Endothelial cell of umbilical vein (primary cell): Measurements from ENCODE around the gene CDIPT. TPM values are rescaled to one million over a fixed set of nuclear protein-coding genes. Genes with fewer than 3 reads are reported as not detected.

Experiments
- BruUV-seq: library from RNA; stranded (reverse); fragments of 400-500 nt; replicated peaks from 2 replicates; lab custom pipeline; 2021; lab: Mats Ljungman, UMichigan
- CTCF ChIA-PET: fragments of 300-600, 350-600 bp; sonication (Branson Sonifier 250); formaldehyde crosslinking; loops from one replicate; lab custom pipeline; 2021; ENCODE audit warnings: antibody characterized with exemption, inconsistent platforms; lab: Charles Lee
- POLR2A ChIA-PET: fragments of 300-600, 350-600 bp; sonication (Branson Sonifier 250); formaldehyde crosslinking; loops from one replicate; lab custom pipeline; 2021; ENCODE audit warnings: antibody characterized with exemption, inconsistent platforms; lab: Charles Lee
- DNase-seq: peaks from one replicate; pipeline ENCODE4 v3.0.0-alpha.2; 2011; ENCODE audit warnings: low read depth, low spot score
- FAIRE-seq: peaks from 2 replicates; lab custom pipeline; 2011; peaks lifted over from hg19 to GRCh38; lab: Jason Lieb, UNC
- H2AFZ ChIP-seq: 2 replicates; pipeline ENCODE4 v1.6.0; 2012; ENCODE audit warnings: low read depth, low read length, control low read depth, inconsistent platforms
- H3K27ac ChIP-seq: 2 replicates; pipeline ENCODE4 v1.5.1; 2011; ENCODE audit warnings: low read depth, mild to moderate bottlenecking, control low read depth, low read length, moderate library complexity; ENCODE audit not compliant: insufficient read depth
- H3K27me3 ChIP-seq, 2 experiments: 2 replicates each; pipeline versions ENCODE4 v1.6.0 to v1.6.1; 2011; ENCODE audit warnings: low read length in 2 of 2, mixed read lengths in 1 of 2; ENCODE audit not compliant: control insufficient read depth in 2 of 2, insufficient read depth in 2 of 2
- H3K36me3 ChIP-seq, 2 experiments: 2 replicates in 1 of 2; 3 replicates in 1 of 2; pipeline ENCODE4 v1.5.1; 2011; ENCODE audit warnings: low read length in 2 of 2, mild to moderate bottlenecking in 1 of 2, moderate library complexity in 1 of 2; ENCODE audit not compliant: control insufficient read depth in 2 of 2, insufficient read depth in 2 of 2; ENCODE audit errors: extremely low read depth in 1 of 2
- H3K4me1 ChIP-seq: 3 replicates; pipeline ENCODE4 v1.5.1; 2011; ENCODE audit warnings: mild to moderate bottlenecking, low read length; ENCODE audit not compliant: control insufficient read depth, insufficient read depth; ENCODE audit errors: extremely low read depth
- H3K4me2 ChIP-seq: 2 replicates; pipeline ENCODE4 v1.6.1; 2011; ENCODE audit warnings: low read length, control low read depth, mixed read lengths; ENCODE audit not compliant: insufficient read depth
- H3K4me3 ChIP-seq, 3 experiments: fragments of 200-600 bp in 1 of 3; sonication (generic), shearing (Covaris generic) in 1 of 3; replicated peaks in 1 of 3; 2 replicates each; pipeline ENCODE4 v1.5.1; 2011 to 2016; ENCODE audit warnings: control low read depth in 3 of 3, low read length in 3 of 3, mild to moderate bottlenecking in 2 of 3, inconsistent platforms in 1 of 3, low read depth in 1 of 3, moderate library complexity in 1 of 3; ENCODE audit not compliant: insufficient read depth in 1 of 3
- H3K79me2 ChIP-seq: 2 replicates; pipeline ENCODE4 v1.6.0; 2012; ENCODE audit warnings: low read length, inconsistent platforms; ENCODE audit not compliant: control insufficient read depth, insufficient read depth
- H3K9ac ChIP-seq: replicated peaks from 2 replicates; pipeline ENCODE3; 2011; ENCODE audit warnings: low read length, control low read depth; ENCODE audit not compliant: insufficient read depth; ENCODE audit errors: extremely low read depth
- H3K9me1 ChIP-seq: replicated peaks from 3 replicates; pipeline ENCODE4 v1.6.0; 2011; ENCODE audit warnings: mild to moderate bottlenecking, low read length; ENCODE audit not compliant: control insufficient read depth, insufficient read depth; ENCODE audit errors: extremely low read depth
- H3K9me3 ChIP-seq: replicated peaks from 2 replicates; pipeline ENCODE4 v1.5.1; 2012; ENCODE audit warnings: low read length, inconsistent platforms; ENCODE audit not compliant: control insufficient read depth, insufficient read depth
- H4K20me1 ChIP-seq: replicated peaks from 2 replicates; pipeline ENCODE3; 2011; ENCODE audit warnings: mild to moderate bottlenecking, low read length; ENCODE audit not compliant: control insufficient read depth, insufficient read depth; ENCODE audit errors: extremely low read depth
- CTCF ChIP-seq, 2 donors: IDR thresholded peaks; 1 replicate in 1 of 2; 2 replicates in 1 of 2; pipeline ENCODE4 v1.5.1; 2011; ENCODE audit warnings: low read length in 2 of 2, mild to moderate bottlenecking in 2 of 2, moderate library complexity in 2 of 2, control low read depth in 1 of 2, inconsistent platforms in 1 of 2, low read depth in 1 of 2; ENCODE audit not compliant: insufficient read depth in 1 of 2; ENCODE audit errors: extremely low read depth in 1 of 2
- FOS ChIP-seq: IDR thresholded peaks from 2 replicates; pipeline ENCODE4 v1.6.1; 2011; ENCODE audit warnings: mild to moderate bottlenecking, low read length, moderate library complexity, borderline replicate concordance; ENCODE audit not compliant: insufficient read depth
- GATA2 ChIP-seq: IDR thresholded peaks from 2 replicates; pipeline ENCODE4 v1.7.0; 2011; ENCODE audit warnings: low read depth, mild to moderate bottlenecking, moderate library complexity, mixed read lengths, low read length; ENCODE audit not compliant: insufficient read length, insufficient read depth
- MAX ChIP-seq: IDR thresholded peaks from 2 replicates; pipeline ENCODE4 v1.6.1; 2011; ENCODE audit not compliant: insufficient read depth, insufficient read length
- POLR2A ChIP-seq: IDR thresholded peaks from 2 replicates; pipeline ENCODE4 v1.6.1; 2012; ENCODE audit warnings: low read depth, mild to moderate bottlenecking, control low read depth, low read length
- POLR2AphosphoS5 ChIP-seq: IDR thresholded peaks from 2 replicates; pipeline ENCODE4 v1.6.1; 2012; ENCODE audit warnings: low read depth, mild to moderate bottlenecking, control low read depth, low read length, moderate library complexity; ENCODE audit not compliant: insufficient read depth
- dilution Hi-C: fragments of 300-500 bp; cut with MboI; formaldehyde crosslinking; loops from one replicate; pipeline ENCODE4 v1.15.0; 2019; ENCODE audit warnings: low sequenced_read_pairs; ENCODE audit not compliant: extremely low pct_ligation_motif_present
- intact Hi-C: fragments of 100-400 bp; cut with micrococcal nuclease; formaldehyde crosslinking; loops from one replicate; pipeline ENCODE4 v1.10.0; 2022
- polyA plus RNA-seq, 4 experiments: library from polyadenylated mRNA; depleted of rRNA in 3 of 4; stranded (reverse) in 3 of 4; unstranded in 1 of 4; fragments of >200 nt; gene quantifications; 2 replicates each; pipeline versions ENCODE4 v1.2.1 to v1.2.3, GENCODE V29; 2011 to 2012; ENCODE audit warnings: missing spikeins in 1 of 4
- total RNA-seq: library from RNA; stranded (reverse); gene quantifications from 2 replicates; pipeline ENCODE4 v1.2.3, GENCODE V29; 2021

The CDIPT gene
- total and polyA plus RNA-seq, 2 donors (not counting 3 experiments of a cell fraction or from before 2014, with no cell fraction given): 68.7 to 161 TPM

DNA sequence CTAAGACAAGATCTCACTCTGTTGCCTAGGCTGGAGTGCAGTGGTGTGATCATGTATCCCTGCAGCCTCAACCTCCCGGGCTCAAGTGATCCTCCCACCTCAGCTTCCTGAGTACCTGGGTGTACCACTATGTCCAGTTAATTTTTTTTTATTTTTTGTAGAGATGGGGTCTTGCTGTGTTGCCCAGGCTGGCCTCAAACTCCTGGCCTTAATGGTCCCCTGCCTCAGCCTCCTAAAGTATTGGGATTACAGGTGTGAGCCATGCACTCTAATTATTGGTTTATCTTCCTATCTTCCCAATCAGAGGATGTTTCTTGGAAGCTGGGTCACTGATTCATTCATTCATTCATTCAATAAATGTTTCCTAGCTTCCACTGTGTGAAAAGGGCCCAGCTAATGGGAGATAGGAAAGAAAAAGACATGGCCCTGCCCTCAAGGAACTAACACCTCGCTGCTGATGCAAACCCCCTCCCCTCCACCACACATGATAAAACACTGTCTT is 45.7 kb upstream of the CDIPT start:
- CTCF ChIA-PET: interaction anchor here (0.7 to 1.4 kb wide), 3 partner anchors 9 to 54 kb away, joined by 3 to 6 read pairs (median 3); partner anchors contain the start of genes ASPHD1 and SEZ6L2
- H3K9ac ChIP-seq: no peak overlapping the region
- dilution Hi-C loops: no loop called here
- POLR2A ChIA-PET: no interaction called here
- H2AFZ ChIP-seq: no peak overlapping the region
- no peaks in the 10 kb centered on the region for H4K20me1 ChIP-seq
- FAIRE-seq (no peak), DNase-seq (no peak)
- intact Hi-C loops: loop anchor here (10.0 kb wide), 1 partner anchor 84 kb away; the partner anchor contains the start of gene MVP
- no peak overlapping the region for H3K27ac ChIP-seq
- no peak for TF ChIP-seq MAX
- no peak for TF ChIP-seq FOS
- no peak for TF ChIP-seq POLR2A
- TF ChIP-seq POLR2AphosphoS5: no peak
- TF ChIP-seq GATA2: no peak
- TF ChIP-seq CTCF (IDR thresholded peaks at IDR 0.05; ENCODE audit: extremely low read depth in 1 of 2, insufficient read depth in 1 of 2, low read depth in 1 of 2, low read length in 2 of 2): no peak
- no peaks in the 10 kb centered on the region for H3K4me1 ChIP-seq
- H3K9me1 ChIP-seq: no peaks in the 10 kb centered on the region
- H3K4me3 ChIP-seq: no peak overlapping the region
- H3K79me2 ChIP-seq: no peaks in the 10 kb centered on the region
- BruUV-seq: no TSS peak
- H3K9me3 ChIP-seq: no peaks in the 10 kb centered on the region
- no peak overlapping the region for H3K4me2 ChIP-seq
- H3K36me3 ChIP-seq: no peaks in the 10 kb centered on the region
- H3K27me3 ChIP-seq: no peaks in the 10 kb centered on the region
